GM23338 (cell line): ENCODE measurements around the gene MKRN2. TPM values are rescaled to one million over a fixed set of nuclear protein-coding genes. Genes with fewer than 3 reads are reported as not detected.

Experiments
- ATAC-seq: fragments of 200-7000 bp; cut with Tn5 transposase; 3 replicates; pipeline ENCODE4 v1.9.1; 2020
- DNase-seq: peaks from one replicate; pipeline ENCODE4 v3.0.0-alpha.2; 2015; ENCODE audit warnings: low spot score
- H2AFZ ChIP-seq: fragments of 200-600 bp; sonication (generic); 2 replicates; pipeline ENCODE4 v1.8.0; 2016; ENCODE audit warnings: antibody characterized with exemption, mild to moderate bottlenecking, moderate library complexity
- H3F3A ChIP-seq: fragments of 200-600 bp; sonication (generic); replicated peaks from 2 replicates; pipeline ENCODE4 v1.8.0; 2017; ENCODE audit warnings: antibody characterized with exemption, mixed run types, low read depth
- H3K27ac ChIP-seq: fragments of 200-600 bp; sonication (generic); 2 replicates; pipeline ENCODE4 v1.6.1; 2016; ENCODE audit warnings: low read depth
- H3K27me3 ChIP-seq: fragments of 200-600 bp; sonication (generic); 2 replicates; pipeline ENCODE4 v1.8.0; 2016; ENCODE audit warnings: mild to moderate bottlenecking, mixed run types, moderate library complexity; ENCODE audit not compliant: insufficient read depth
- H3K36me3 ChIP-seq: fragments of 200-600 bp; sonication (generic); 2 replicates; pipeline ENCODE4 v1.8.0; 2016; ENCODE audit warnings: mild to moderate bottlenecking; ENCODE audit not compliant: insufficient read depth
- H3K4me1 ChIP-seq: fragments of 200-600 bp; sonication (generic); 2 replicates; pipeline ENCODE4 v1.8.0; 2016; ENCODE audit warnings: mild to moderate bottlenecking, moderate library complexity; ENCODE audit not compliant: insufficient read depth
- H3K4me2 ChIP-seq: fragments of 200-600 bp; sonication (generic); 2 replicates; pipeline ENCODE4 v1.7.1; 2017; ENCODE audit warnings: mixed run types
- H3K4me3 ChIP-seq: fragments of 200-600 bp; sonication (generic); 2 replicates; pipeline ENCODE4 v1.6.1; 2016; ENCODE audit warnings: mixed run types
- H3K79me2 ChIP-seq: fragments of 200-600 bp; sonication (generic); replicated peaks from 2 replicates; pipeline ENCODE4 v1.8.0; 2017; ENCODE audit warnings: mild to moderate bottlenecking; ENCODE audit not compliant: insufficient read depth
- H3K9me2 ChIP-seq: fragments of 200-600 bp; sonication (generic); 2 replicates; pipeline ENCODE4 v1.8.0; 2017; ENCODE audit not compliant: insufficient read depth
- H4K20me1 ChIP-seq: fragments of 200-600 bp; sonication (generic); replicated peaks from 2 replicates; pipeline ENCODE4 v1.8.0; 2017; ENCODE audit warnings: mild to moderate bottlenecking; ENCODE audit not compliant: insufficient read depth
- H3K27ac Mint-ChIP-seq: 2 replicates; pipeline ENCODE4 v1.8.0; 2020; ENCODE audit warnings: inconsistent platforms, mild to moderate bottlenecking, moderate library complexity, mixed read lengths
- H3K27me3 Mint-ChIP-seq: 3 replicates; pipeline ENCODE4 v1.8.0; 2022; ENCODE audit warnings: low read depth, mild to moderate bottlenecking, moderate library complexity, mixed read lengths, inconsistent platforms; ENCODE audit not compliant: insufficient read depth, poor library complexity
- H3K36me3 Mint-ChIP-seq: 3 replicates; pipeline ENCODE4 v1.8.0; 2021; ENCODE audit warnings: low read depth, mild to moderate bottlenecking, inconsistent platforms, moderate library complexity, mixed read lengths
- H3K4me1 Mint-ChIP-seq: 3 replicates; pipeline ENCODE4 v1.8.0; 2020; ENCODE audit warnings: mild to moderate bottlenecking, inconsistent platforms, mixed read lengths
- H3K4me3 Mint-ChIP-seq: 3 replicates; pipeline ENCODE4 v1.8.0; 2021; ENCODE audit warnings: moderate library complexity, mild to moderate bottlenecking, inconsistent platforms, mixed read lengths
- H3K9me3 Mint-ChIP-seq: 3 replicates; pipeline ENCODE4 v1.8.0; 2020; ENCODE audit warnings: moderate library complexity, mild to moderate bottlenecking, inconsistent platforms, mixed read lengths
- CREB1 ChIP-seq: fragments of 250-450 bp; sonication (Bioruptor Pico); IDR thresholded peaks from 2 replicates; pipeline ENCODE4 v1.5.0; 2020; ENCODE audit warnings: low read depth, mild to moderate bottlenecking, moderate library complexity
- EZH2 ChIP-seq: fragments of 200-600 bp; sonication (generic); IDR thresholded peaks from one replicate; pipeline ENCODE4 v1.8.0; 2017; ENCODE audit warnings: antibody characterized with exemption, mild to moderate bottlenecking, low read depth; ENCODE audit not compliant: unreplicated experiment
- EZH2phosphoT487 ChIP-seq: fragments of 200-600 bp; sonication (generic); IDR thresholded peaks from one replicate; pipeline ENCODE4 v1.8.1; 2018; ENCODE audit warnings: antibody characterized with exemption; ENCODE audit not compliant: unreplicated experiment
- NANOG ChIP-seq: IDR thresholded peaks from 2 replicates; pipeline ENCODE4 v1.6.1; 2016; ENCODE audit warnings: antibody characterized with exemption, borderline replicate concordance
- POLR2AphosphoS5 ChIP-seq: IDR thresholded peaks from 2 replicates; pipeline ENCODE4 v1.6.1; 2016; ENCODE audit warnings: antibody characterized with exemption, low read depth
- STAT1 ChIP-seq: IDR thresholded peaks from one replicate; pipeline ENCODE4 v1.6.1; 2016; ENCODE audit warnings: antibody characterized with exemption; ENCODE audit not compliant: unreplicated experiment
- ZNF114 ChIP-seq: fragments of 250-450 bp; sonication (Bioruptor Pico); IDR thresholded peaks from 2 replicates; pipeline ENCODE4 v1.5.0; 2020; ENCODE audit warnings: mild to moderate bottlenecking, moderate library complexity
- polyA plus RNA-seq: library from polyadenylated mRNA; unstranded; fragments of >200 nt; fragmentation: Nextera tagmentation; extraction: Ambion mirVana; gene quantifications from 2 replicates; pipeline ENCODE4 v1.2.1, GENCODE V29; 2016
- total RNA-seq: library from RNA; depleted of rRNA; stranded (reverse); fragments of >200 nt; shearing (Covaris generic); gene quantifications from 2 replicates; pipeline ENCODE4 v1.2.3, GENCODE V29; 2014
- TF ChIP-seq, protein P1 (sequence below): IDR thresholded peaks from one replicate; pipeline ENCODE4 v1.6.1; 2018; ENCODE audit warnings: antibody characterized with exemption; ENCODE audit not compliant: unreplicated experiment
- TF ChIP-seq, protein P2 (sequence below): IDR thresholded peaks from 2 replicates; pipeline ENCODE4 v1.6.1; 2016; ENCODE audit warnings: antibody characterized with exemption
- TF ChIP-seq, protein P3 (sequence below), 2 experiments: fragments of 200-600 bp in 1 of 2; sonication (generic) in 1 of 2; conservative IDR thresholded peaks; 2 replicates each; pipeline versions ENCODE4 v1.5.1 to v1.6.1; 2016 to 2017; ENCODE audit warnings: antibody characterized with exemption in 2 of 2, low read depth in 2 of 2, mild to moderate bottlenecking in 2 of 2, moderate library complexity in 1 of 2
- TF ChIP-seq, protein P4 (sequence below): fragments of 250-450 bp; sonication (Bioruptor Pico); IDR thresholded peaks from 2 replicates; pipeline ENCODE4 v1.5.0; 2020; ENCODE audit warnings: mild to moderate bottlenecking, moderate library complexity

The MKRN2 gene
- total and polyA plus RNA-seq, 2 experiments from 2014 or later, result 11.4 to 24.6 TPM

DNA sequence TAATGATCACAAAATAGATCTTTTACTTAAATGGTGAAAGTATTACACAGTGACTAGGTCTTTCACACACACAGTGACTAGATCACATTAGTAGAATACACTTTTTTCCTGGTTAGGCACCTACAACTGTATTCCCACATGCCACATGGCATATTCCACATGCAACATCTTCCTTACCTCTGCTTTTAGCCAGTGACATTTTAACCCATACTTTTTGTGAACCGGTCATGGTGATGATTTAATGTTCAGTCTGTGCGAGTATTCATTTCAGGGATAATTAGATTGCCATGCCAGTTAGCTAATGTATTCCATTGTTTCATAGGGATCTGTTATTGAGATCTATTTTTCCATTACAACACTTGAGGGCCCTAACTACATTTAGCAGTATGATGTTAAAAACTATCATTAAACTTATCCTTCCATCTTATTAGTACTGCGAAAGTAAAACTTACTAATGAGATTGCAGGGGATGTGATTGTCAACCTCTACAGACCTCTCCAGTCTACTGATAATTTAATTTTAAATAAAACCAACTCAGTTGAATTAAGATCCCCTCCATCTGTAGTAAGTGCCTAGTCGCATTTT lies 44.3 kb upstream of the MKRN2 start:
- Mint-ChIP-seq H3K36me3 (peaks cover 19% of the 10 kb centered on the region; the same call in 2 of the 3 replicates), H3K27ac (no peak overlapping the region), H3K9me3 (no peaks in the 10 kb centered on the region), H3K4me1 (no peaks in the 10 kb centered on the region), H3K4me3 (no peak overlapping the region), H3K27me3 (no peaks in the 10 kb centered on the region)
- Histone ChIP-seq H3F3A (no peaks in the 10 kb centered on the region), H3K27me3 (no peaks in the 10 kb centered on the region), H2AFZ (no peak overlapping the region), H4K20me1 (peaks cover 12% of the 10 kb centered on the region; the same call in 1 of the 2 replicates), H3K27ac (no peak overlapping the region), H3K4me1 (no peaks in the 10 kb centered on the region), H3K79me2 (no peaks in the 10 kb centered on the region), H3K9me2 (no peaks in the 10 kb centered on the region), H3K4me3 (no peak overlapping the region), H3K4me2 (no peak overlapping the region), H3K36me3 (no peaks in the 10 kb centered on the region; the same call in 1 of the 2 replicates)
- no peak for ATAC-seq
- TF ChIP-seq, protein P1, sequence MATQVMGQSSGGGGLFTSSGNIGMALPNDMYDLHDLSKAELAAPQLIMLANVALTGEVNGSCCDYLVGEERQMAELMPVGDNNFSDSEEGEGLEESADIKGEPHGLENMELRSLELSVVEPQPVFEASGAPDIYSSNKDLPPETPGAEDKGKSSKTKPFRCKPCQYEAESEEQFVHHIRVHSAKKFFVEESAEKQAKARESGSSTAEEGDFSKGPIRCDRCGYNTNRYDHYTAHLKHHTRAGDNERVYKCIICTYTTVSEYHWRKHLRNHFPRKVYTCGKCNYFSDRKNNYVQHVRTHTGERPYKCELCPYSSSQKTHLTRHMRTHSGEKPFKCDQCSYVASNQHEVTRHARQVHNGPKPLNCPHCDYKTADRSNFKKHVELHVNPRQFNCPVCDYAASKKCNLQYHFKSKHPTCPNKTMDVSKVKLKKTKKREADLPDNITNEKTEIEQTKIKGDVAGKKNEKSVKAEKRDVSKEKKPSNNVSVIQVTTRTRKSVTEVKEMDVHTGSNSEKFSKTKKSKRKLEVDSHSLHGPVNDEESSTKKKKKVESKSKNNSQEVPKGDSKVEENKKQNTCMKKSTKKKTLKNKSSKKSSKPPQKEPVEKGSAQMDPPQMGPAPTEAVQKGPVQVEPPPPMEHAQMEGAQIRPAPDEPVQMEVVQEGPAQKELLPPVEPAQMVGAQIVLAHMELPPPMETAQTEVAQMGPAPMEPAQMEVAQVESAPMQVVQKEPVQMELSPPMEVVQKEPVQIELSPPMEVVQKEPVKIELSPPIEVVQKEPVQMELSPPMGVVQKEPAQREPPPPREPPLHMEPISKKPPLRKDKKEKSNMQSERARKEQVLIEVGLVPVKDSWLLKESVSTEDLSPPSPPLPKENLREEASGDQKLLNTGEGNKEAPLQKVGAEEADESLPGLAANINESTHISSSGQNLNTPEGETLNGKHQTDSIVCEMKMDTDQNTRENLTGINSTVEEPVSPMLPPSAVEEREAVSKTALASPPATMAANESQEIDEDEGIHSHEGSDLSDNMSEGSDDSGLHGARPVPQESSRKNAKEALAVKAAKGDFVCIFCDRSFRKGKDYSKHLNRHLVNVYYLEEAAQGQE, result no peak
- TF ChIP-seq, protein P2, sequence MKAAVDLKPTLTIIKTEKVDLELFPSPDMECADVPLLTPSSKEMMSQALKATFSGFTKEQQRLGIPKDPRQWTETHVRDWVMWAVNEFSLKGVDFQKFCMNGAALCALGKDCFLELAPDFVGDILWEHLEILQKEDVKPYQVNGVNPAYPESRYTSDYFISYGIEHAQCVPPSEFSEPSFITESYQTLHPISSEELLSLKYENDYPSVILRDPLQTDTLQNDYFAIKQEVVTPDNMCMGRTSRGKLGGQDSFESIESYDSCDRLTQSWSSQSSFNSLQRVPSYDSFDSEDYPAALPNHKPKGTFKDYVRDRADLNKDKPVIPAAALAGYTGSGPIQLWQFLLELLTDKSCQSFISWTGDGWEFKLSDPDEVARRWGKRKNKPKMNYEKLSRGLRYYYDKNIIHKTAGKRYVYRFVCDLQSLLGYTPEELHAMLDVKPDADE, result no peak
- TF ChIP-seq STAT1 (no peak), EZH2phosphoT487 (no peak), ZNF114 (CRISPR knock-in tag) (no peak), CREB1 (CRISPR knock-in tag) (no peak), POLR2AphosphoS5 (no peak), EZH2 (no peak), NANOG (no peak)
- TF ChIP-seq, protein P3, sequence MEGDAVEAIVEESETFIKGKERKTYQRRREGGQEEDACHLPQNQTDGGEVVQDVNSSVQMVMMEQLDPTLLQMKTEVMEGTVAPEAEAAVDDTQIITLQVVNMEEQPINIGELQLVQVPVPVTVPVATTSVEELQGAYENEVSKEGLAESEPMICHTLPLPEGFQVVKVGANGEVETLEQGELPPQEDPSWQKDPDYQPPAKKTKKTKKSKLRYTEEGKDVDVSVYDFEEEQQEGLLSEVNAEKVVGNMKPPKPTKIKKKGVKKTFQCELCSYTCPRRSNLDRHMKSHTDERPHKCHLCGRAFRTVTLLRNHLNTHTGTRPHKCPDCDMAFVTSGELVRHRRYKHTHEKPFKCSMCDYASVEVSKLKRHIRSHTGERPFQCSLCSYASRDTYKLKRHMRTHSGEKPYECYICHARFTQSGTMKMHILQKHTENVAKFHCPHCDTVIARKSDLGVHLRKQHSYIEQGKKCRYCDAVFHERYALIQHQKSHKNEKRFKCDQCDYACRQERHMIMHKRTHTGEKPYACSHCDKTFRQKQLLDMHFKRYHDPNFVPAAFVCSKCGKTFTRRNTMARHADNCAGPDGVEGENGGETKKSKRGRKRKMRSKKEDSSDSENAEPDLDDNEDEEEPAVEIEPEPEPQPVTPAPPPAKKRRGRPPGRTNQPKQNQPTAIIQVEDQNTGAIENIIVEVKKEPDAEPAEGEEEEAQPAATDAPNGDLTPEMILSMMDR (conservative IDR thresholded peaks at IDR 0.05; ENCODE audit: low read depth in 2 of 2), result no peak
- TF ChIP-seq, protein P4, sequence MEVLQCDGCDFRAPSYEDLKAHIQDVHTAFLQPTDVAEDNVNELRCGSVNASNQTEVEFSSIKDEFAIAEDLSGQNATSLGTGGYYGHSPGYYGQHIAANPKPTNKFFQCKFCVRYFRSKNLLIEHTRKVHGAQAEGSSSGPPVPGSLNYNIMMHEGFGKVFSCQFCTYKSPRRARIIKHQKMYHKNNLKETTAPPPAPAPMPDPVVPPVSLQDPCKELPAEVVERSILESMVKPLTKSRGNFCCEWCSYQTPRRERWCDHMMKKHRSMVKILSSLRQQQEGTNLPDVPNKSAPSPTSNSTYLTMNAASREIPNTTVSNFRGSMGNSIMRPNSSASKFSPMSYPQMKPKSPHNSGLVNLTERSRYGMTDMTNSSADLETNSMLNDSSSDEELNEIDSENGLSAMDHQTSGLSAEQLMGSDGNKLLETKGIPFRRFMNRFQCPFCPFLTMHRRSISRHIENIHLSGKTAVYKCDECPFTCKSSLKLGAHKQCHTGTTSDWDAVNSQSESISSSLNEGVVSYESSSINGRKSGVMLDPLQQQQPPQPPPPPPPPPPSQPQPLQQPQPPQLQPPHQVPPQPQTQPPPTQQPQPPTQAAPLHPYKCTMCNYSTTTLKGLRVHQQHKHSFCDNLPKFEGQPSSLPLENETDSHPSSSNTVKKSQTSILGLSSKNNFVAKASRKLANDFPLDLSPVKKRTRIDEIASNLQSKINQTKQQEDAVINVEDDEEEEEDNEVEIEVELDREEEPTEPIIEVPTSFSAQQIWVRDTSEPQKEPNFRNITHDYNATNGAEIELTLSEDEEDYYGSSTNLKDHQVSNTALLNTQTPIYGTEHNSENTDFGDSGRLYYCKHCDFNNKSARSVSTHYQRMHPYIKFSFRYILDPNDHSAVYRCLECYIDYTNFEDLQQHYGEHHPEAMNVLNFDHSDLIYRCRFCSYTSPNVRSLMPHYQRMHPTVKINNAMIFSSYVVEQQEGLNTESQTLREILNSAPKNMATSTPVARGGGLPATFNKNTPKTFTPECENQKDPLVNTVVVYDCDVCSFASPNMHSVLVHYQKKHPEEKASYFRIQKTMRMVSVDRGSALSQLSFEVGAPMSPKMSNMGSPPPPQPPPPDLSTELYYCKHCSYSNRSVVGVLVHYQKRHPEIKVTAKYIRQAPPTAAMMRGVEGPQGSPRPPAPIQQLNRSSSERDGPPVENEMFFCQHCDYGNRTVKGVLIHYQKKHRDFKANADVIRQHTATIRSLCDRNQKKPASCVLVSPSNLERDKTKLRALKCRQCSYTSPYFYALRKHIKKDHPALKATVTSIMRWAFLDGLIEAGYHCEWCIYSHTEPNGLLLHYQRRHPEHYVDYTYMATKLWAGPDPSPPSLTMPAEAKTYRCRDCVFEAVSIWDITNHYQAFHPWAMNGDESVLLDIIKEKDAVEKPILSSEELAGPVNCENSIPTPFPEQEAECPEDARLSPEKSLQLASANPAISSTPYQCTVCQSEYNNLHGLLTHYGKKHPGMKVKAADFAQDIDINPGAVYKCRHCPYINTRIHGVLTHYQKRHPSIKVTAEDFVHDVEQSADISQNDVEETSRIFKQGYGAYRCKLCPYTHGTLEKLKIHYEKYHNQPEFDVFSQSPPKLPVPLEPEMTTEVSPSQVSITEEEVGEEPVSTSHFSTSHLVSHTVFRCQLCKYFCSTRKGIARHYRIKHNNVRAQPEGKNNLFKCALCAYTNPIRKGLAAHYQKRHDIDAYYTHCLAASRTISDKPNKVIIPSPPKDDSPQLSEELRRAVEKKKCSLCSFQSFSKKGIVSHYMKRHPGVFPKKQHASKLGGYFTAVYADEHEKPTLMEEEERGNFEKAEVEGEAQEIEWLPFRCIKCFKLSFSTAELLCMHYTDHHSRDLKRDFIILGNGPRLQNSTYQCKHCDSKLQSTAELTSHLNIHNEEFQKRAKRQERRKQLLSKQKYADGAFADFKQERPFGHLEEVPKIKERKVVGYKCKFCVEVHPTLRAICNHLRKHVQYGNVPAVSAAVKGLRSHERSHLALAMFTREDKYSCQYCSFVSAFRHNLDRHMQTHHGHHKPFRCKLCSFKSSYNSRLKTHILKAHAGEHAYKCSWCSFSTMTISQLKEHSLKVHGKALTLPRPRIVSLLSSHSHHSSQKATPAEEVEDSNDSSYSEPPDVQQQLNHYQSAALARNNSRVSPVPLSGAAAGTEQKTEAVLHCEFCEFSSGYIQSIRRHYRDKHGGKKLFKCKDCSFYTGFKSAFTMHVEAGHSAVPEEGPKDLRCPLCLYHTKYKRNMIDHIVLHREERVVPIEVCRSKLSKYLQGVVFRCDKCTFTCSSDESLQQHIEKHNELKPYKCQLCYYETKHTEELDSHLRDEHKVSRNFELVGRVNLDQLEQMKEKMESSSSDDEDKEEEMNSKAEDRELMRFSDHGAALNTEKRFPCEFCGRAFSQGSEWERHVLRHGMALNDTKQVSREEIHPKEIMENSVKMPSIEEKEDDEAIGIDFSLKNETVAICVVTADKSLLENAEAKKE (CRISPR knock-in tag), result no peak
- no peak for DNase-seq
